Heart right ventricle (tissue), 16 donors: Measurements from ENCODE around the gene NFATC1. TPM values are rescaled to one million over a fixed set of nuclear protein-coding genes. Genes with fewer than 3 reads are reported as not detected.

Experiments used
- ATAC-seq, 8 donors: fragments of 200-7000 bp; cut with Tn5 transposase; one replicate each; pipeline ENCODE4 v1.9.1; 2020; ENCODE audit warnings: mild to moderate bottlenecking in 8 of 8, moderate library complexity in 8 of 8, moderate number of reproducible peaks in 1 of 8
- DNase-seq, 2 donors: peaks; one replicate each; pipeline ENCODE4 v3.0.0-alpha.2; 2020
- H3K27ac ChIP-seq, 10 donors: fragments of 200-600 bp; sonication (generic) in 2 of 10; one replicate each; pipeline versions ENCODE4 v1.5.0 to v1.8.0; 2020 to 2022; ENCODE audit warnings: mild to moderate bottlenecking in 3 of 10
- H3K27me3 ChIP-seq, 7 donors: fragments of 200-600 bp; one replicate each; pipeline ENCODE4 v1.8.0; 2021 to 2022; ENCODE audit warnings: mild to moderate bottlenecking in 2 of 7
- H3K36me3 ChIP-seq, 9 donors: fragments of 200-600 bp; sonication (generic) in 1 of 9; one replicate each; pipeline versions ENCODE4 v1.5.0 to v1.8.0; 2020 to 2022; ENCODE audit warnings: mild to moderate bottlenecking in 2 of 9
- H3K4me1 ChIP-seq, 9 donors: fragments of 200-600 bp; sonication (generic) in 1 of 9; one replicate each; pipeline versions ENCODE4 v1.5.0 to v1.8.0; 2020 to 2022; ENCODE audit warnings: mild to moderate bottlenecking in 4 of 9
- H3K4me3 ChIP-seq, 10 donors: fragments of 200-600 bp; sonication (generic) in 2 of 10; one replicate each; pipeline versions ENCODE4 v1.5.0 to v1.8.0; 2020 to 2022; ENCODE audit warnings: mild to moderate bottlenecking in 7 of 10, moderate library complexity in 2 of 10
- H3K9me3 ChIP-seq, 11 donors: fragments of 200-600 bp in 10 of 11; sonication (generic) in 2 of 11; one replicate each; pipeline versions ENCODE4 v1.5.0 to v1.8.0; 2013 to 2022; ENCODE audit warnings: mild to moderate bottlenecking in 2 of 11, control low read depth in 1 of 11, moderate library complexity in 1 of 11
- WGBS, 2 donors: extraction: QIAGEN DNeasy Blood & Tissue Kit; methylation state at CpG; one replicate each; pipeline ENCODE4 v1.1.7; 2013; ENCODE audit warnings: inconsistent platforms in 1 of 2; 5-methylcytosine and 5-hydroxymethylcytosine counted together
- intact Hi-C, 10 donors: fragments of 100-400 bp; cut with DNase I; formaldehyde crosslinking; loops; one replicate each; pipeline versions ENCODE4 v1.11.1 to v1.14.2; 2022
- polyA plus RNA-seq, 2 donors: library from polyadenylated mRNA; stranded (reverse); fragments of 200-250 nt; gene quantifications; one replicate each; pipeline ENCODE4 v1.2.3, GENCODE V29; 2013
- total RNA-seq, 10 donors: library from RNA; stranded (reverse); fragmentation: NEBNext Ultra II Directional in 3 of 10; extraction: Animal tissue kit (Norgen Biotek cat#: 25700) in 3 of 10; gene quantifications; one replicate each; pipeline versions ENCODE4 v1.2.1 to v1.2.4, GENCODE V29; 2021 to 2023
- TF ChIP-seq, protein P1 (sequence below), 9 donors: fragments of 200-600 bp; sonication (generic) in 2 of 9; IDR thresholded peaks; one replicate each; pipeline versions ENCODE4 v1.5.0 to v1.8.0; 2021 to 2022; ENCODE audit warnings: antibody characterized with exemption in 9 of 9, mild to moderate bottlenecking in 5 of 9, moderate library complexity in 1 of 9
- donor health status: Arrhythmogenic right ventricular cardiomyopathy.
- donor health status: ischemic (EF 13 %, LVEDD 7.1; RV severe dilation, severe dysfunction).
- donor health status: healthy with polysubstance abuse.
- donor health status: DM: no; HTN: yes; CAD: no.
- donor health status: DM: no; HTN: no; CAD: no.
- donor health status: ischemic (EF 25% LVEDD 6.9; RV normal size, moderate dysfunction).
- donor health status: ischemic (EF 25% LVEDD 5.7; RV mildly dilated, moderate dysfunction).
- donor health status: healthy.
- donor health status: DM: yes; HTN: yes; CAD: no.
- donor health status: Ischemic cardiomyopathy.
- donor health status: ischemic (EF 35%, LVEDD 5.7; RV mildly dilated, moderate dysfunction).
- donor health status: nonischemic (EF 11% LVEDD 7.7; RV severe dilation, severe dysfunction).
- donor health status: DM: yes; HTN: yes; CAD: no.
- donor health status: PGD.
- donor health status: ischemic (EF 29% LVEDD 5.4; RV normal size, mild dysfunction).
- donor health status: nonischemic (EF 23%, LVEDD 6.1; RV moderate dilation, normal function).

The NFATC1 gene
- total and polyA plus RNA-seq, 12 donors, result 6.3 to 23.8 (median 18.6) TPM

DNA sequence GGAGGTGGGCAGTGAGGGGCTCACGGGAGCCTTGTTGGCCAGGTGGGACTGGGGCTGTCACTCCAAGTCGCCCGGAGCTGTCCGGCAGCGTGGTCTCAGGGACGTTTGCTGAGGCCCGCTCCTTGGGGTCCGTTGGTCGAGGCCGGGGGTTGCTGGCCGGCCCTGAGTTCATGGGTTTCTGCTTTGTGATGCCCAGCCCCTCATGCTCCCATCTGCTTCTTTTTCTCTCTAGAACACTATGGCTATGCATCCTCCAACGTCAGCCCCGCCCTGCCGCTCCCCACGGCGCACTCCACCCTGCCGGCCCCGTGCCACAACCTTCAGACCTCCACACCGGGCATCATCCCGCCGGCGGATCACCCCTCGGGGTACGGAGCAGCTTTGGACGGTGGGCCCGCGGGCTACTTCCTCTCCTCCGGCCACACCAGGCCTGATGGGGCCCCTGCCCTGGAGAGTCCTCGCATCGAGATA lies 14.5 kb downstream of the NFATC1 start:
- H3K27me3 ChIP-seq, result no peaks in the 10 kb centered on the region
- no peak overlapping the region for H3K27ac ChIP-seq
- intact Hi-C loops, result no loop called here
- ATAC-seq (no peak), DNase-seq (no peak)
- H3K4me3 ChIP-seq, result no peak overlapping the region
- no peaks in the 10 kb centered on the region for H3K9me3 ChIP-seq
- peaks cover 0 to 34% (median 13%) of the 10 kb centered on the region in 9 donors for H3K4me1 ChIP-seq
- TF ChIP-seq, protein P1, sequence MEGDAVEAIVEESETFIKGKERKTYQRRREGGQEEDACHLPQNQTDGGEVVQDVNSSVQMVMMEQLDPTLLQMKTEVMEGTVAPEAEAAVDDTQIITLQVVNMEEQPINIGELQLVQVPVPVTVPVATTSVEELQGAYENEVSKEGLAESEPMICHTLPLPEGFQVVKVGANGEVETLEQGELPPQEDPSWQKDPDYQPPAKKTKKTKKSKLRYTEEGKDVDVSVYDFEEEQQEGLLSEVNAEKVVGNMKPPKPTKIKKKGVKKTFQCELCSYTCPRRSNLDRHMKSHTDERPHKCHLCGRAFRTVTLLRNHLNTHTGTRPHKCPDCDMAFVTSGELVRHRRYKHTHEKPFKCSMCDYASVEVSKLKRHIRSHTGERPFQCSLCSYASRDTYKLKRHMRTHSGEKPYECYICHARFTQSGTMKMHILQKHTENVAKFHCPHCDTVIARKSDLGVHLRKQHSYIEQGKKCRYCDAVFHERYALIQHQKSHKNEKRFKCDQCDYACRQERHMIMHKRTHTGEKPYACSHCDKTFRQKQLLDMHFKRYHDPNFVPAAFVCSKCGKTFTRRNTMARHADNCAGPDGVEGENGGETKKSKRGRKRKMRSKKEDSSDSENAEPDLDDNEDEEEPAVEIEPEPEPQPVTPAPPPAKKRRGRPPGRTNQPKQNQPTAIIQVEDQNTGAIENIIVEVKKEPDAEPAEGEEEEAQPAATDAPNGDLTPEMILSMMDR (IDR thresholded peaks at IDR 0.05), result no peak
- peaks cover 0 to 48% (median 21%) of the 10 kb centered on the region in 9 donors for H3K36me3 ChIP-seq
- 96 to 97% methylated on average over 30 of the region's 30 CpGs for WGBS, 2 donors

DNA sequence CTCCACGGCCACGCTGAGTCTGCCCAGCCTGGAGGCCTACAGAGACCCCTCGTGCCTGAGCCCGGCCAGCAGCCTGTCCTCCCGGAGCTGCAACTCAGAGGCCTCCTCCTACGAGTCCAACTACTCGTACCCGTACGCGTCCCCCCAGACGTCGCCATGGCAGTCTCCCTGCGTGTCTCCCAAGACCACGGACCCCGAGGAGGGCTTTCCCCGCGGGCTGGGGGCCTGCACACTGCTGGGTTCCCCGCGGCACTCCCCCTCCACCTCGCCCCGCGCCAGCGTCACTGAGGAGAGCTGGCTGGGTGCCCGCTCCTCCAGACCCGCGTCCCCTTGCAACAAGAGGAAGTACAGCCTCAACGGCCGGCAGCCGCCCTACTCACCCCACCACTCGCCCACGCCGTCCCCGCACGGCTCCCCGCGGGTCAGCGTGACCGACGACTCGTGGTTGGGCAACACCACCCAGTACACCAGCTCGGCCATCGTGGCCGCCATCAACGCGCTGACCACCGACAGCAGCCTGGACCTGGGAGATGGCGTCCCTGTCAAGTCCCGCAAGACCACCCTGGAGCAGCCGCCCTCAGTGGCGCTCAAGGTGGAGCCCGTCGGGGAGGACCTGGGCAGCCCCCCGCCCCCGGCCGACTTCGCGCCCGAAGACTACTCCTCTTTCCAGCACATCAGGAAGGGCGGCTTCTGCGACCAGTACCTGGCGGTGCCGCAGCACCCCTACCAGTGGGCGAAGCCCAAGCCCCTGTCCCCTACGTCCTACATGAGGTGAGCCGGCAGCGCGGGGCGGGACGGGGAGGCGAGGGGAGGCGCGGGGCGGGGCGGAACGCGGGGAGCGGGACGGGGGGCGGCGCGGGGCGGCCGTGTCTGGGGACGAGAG lies 15.2 kb downstream of the NFATC1 start:
- intact Hi-C loops, result no loop called here
- no peak for DNase-seq
- no peak overlapping the region for H3K4me3 ChIP-seq
- H3K9me3 ChIP-seq, result no peaks in the 10 kb centered on the region
- 96 to 97% methylated on average over 71 to 84 of the region's 84 CpGs for WGBS, 2 donors
- H3K4me1 ChIP-seq, result peaks cover 0 to 30% (median 5%) of the 10 kb centered on the region in 9 donors
- no peaks in the 10 kb centered on the region for H3K27me3 ChIP-seq
- no peak overlapping the region for H3K27ac ChIP-seq
- no peak for ATAC-seq
- peaks cover 0 to 53% (median 21%) of the 10 kb centered on the region in 9 donors for H3K36me3 ChIP-seq
- TF ChIP-seq, protein P1 (IDR thresholded peaks at IDR 0.05), result no peak

DNA sequence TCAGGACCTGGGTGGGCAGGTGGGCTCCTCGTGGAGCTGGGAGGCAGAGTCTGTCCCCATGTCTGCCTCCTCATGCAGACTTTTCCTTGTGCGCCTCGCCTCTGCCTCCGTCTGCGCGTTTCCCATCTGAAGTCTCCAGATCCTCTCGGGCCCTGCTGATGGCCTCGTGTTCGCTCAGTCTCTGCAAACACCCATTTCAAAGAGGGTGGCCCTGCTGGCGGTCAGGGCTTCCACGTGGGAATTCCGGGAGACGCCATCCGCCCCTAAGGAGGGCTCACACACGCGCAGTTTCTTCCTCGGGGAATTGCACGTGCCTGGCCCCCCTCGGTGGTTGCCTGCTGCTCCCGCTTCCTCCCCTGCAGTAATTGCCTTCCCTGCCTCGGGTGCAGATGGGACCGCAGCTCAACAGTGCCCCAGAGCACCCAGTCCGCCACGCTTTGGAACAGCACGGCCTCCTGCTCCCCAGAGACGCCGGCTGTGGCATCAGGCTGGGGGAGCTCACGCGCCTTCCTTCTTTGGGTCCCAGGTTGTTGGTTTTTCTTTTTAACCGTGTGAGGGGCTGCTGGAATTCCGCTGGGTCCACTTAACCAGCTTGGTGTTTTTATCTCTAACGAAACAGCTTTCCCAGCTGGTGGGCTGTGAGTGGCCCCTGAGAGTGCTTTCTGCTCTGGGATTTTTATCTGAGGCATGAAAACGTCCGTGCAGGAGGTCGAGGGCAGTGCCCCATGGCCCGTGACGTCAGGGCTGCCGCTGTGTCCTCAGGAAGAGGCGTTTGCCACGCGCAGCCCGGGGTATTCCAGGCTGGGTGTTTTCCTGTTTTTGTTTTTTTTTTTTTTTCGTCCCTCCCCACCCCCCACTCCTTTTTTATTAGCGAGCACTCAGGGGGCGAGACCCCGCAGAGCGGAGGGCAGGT lies 16.1 kb downstream of the NFATC1 start:
- Histone ChIP-seq H3K4me1 (peaks cover 0 to 23% (median 0%) of the 10 kb centered on the region in 9 donors), H3K36me3 (peaks cover 0 to 53% (median 21%) of the 10 kb centered on the region in 9 donors), H3K27ac (no peak overlapping the region), H3K4me3 (no peak overlapping the region), H3K9me3 (no peaks in the 10 kb centered on the region), H3K27me3 (no peaks in the 10 kb centered on the region)
- DNase-seq, result no peak
- intact Hi-C loops, result no loop called here
- TF ChIP-seq, protein P1 (IDR thresholded peaks at IDR 0.05), result no peak
- 70 to 76% methylated on average over 46 to 47 of the region's 47 CpGs for WGBS, 2 donors
- ATAC-seq, result peak in 1 of 8 donors; percentile 43

DNA sequence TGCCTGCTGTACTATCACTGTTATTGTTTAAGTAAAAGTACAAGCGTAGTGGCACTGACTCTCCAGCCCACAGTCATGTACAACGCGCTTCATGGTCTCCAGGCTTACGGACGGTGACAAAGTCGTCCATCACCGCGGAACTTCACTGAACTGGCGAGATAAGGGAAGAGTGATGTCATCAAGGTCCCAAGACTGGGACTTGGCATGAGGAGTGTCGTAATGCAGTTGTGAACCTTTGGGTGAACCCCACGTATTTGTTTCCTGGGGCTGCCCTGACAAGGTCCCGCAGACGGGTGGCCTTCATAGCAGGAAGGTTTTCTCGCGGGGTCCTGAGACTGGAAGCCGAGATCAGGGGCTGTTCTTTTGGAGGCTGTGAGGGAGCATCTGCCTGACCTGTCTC lies 17.3 kb downstream of the NFATC1 start:
- TF ChIP-seq, protein P1 (IDR thresholded peaks at IDR 0.05), result no peak
- H3K4me1 ChIP-seq, result peaks cover 0 to 22% (median 0%) of the 10 kb centered on the region in 9 donors
- no peaks in the 10 kb centered on the region for H3K27me3 ChIP-seq
- H3K9me3 ChIP-seq, result no peaks in the 10 kb centered on the region
- intact Hi-C loops, result no loop called here
- peaks cover 0 to 53% (median 21%) of the 10 kb centered on the region in 9 donors for H3K36me3 ChIP-seq
- DNase-seq (no peak), ATAC-seq (no peak)
- WGBS, 2 donors, result 91% methylated on average over 16 of the region's 16 CpGs
- no peak overlapping the region for H3K4me3 ChIP-seq
- no peak overlapping the region for H3K27ac ChIP-seq
